Endothelial cell of umbilical vein (primary cell): ENCODE measurements around the gene CARD11. TPM values are rescaled to one million over a fixed set of nuclear protein-coding genes. Genes with fewer than 3 reads are reported as not detected.
A peak's percentile ranks its signal among the peaks of the same experiment; 100 is the strongest.

Source experiments
- BruUV-seq: library from RNA; stranded (reverse); fragments of 400-500 nt; replicated peaks from 2 replicates; lab custom pipeline; 2021; lab: Mats Ljungman, UMichigan
- CTCF ChIA-PET: fragments of 300-600, 350-600 bp; sonication (Branson Sonifier 250); formaldehyde crosslinking; loops from one replicate; lab custom pipeline; 2021; ENCODE audit warnings: antibody characterized with exemption, inconsistent platforms; lab: Charles Lee
- POLR2A ChIA-PET: fragments of 300-600, 350-600 bp; sonication (Branson Sonifier 250); formaldehyde crosslinking; loops from one replicate; lab custom pipeline; 2021; ENCODE audit warnings: antibody characterized with exemption, inconsistent platforms; lab: Charles Lee
- DNase-seq: peaks from one replicate; pipeline ENCODE4 v3.0.0-alpha.2; 2011; ENCODE audit warnings: low read depth, low spot score
- FAIRE-seq: peaks from 2 replicates; lab custom pipeline; 2011; peaks lifted over from hg19 to GRCh38; lab: Jason Lieb, UNC
- H2AFZ ChIP-seq: 2 replicates; pipeline ENCODE4 v1.6.0; 2012; ENCODE audit warnings: low read depth, low read length, control low read depth, inconsistent platforms
- H3K27ac ChIP-seq: 2 replicates; pipeline ENCODE4 v1.5.1; 2011; ENCODE audit warnings: low read depth, mild to moderate bottlenecking, control low read depth, low read length, moderate library complexity; ENCODE audit not compliant: insufficient read depth
- H3K27me3 ChIP-seq, 2 experiments: 2 replicates each; pipeline versions ENCODE4 v1.6.0 to v1.6.1; 2011; ENCODE audit warnings: low read length in 2 of 2, mixed read lengths in 1 of 2; ENCODE audit not compliant: control insufficient read depth in 2 of 2, insufficient read depth in 2 of 2
- H3K36me3 ChIP-seq, 2 experiments: 2 replicates in 1 of 2; 3 replicates in 1 of 2; pipeline ENCODE4 v1.5.1; 2011; ENCODE audit warnings: low read length in 2 of 2, mild to moderate bottlenecking in 1 of 2, moderate library complexity in 1 of 2; ENCODE audit not compliant: control insufficient read depth in 2 of 2, insufficient read depth in 2 of 2; ENCODE audit errors: extremely low read depth in 1 of 2
- H3K4me1 ChIP-seq: 3 replicates; pipeline ENCODE4 v1.5.1; 2011; ENCODE audit warnings: mild to moderate bottlenecking, low read length; ENCODE audit not compliant: control insufficient read depth, insufficient read depth; ENCODE audit errors: extremely low read depth
- H3K4me2 ChIP-seq: 2 replicates; pipeline ENCODE4 v1.6.1; 2011; ENCODE audit warnings: low read length, control low read depth, mixed read lengths; ENCODE audit not compliant: insufficient read depth
- H3K4me3 ChIP-seq, 3 experiments: fragments of 200-600 bp in 1 of 3; sonication (generic), shearing (Covaris generic) in 1 of 3; replicated peaks in 1 of 3; 2 replicates each; pipeline ENCODE4 v1.5.1; 2011 to 2016; ENCODE audit warnings: control low read depth in 3 of 3, low read length in 3 of 3, mild to moderate bottlenecking in 2 of 3, inconsistent platforms in 1 of 3, low read depth in 1 of 3, moderate library complexity in 1 of 3; ENCODE audit not compliant: insufficient read depth in 1 of 3
- H3K79me2 ChIP-seq: 2 replicates; pipeline ENCODE4 v1.6.0; 2012; ENCODE audit warnings: low read length, inconsistent platforms; ENCODE audit not compliant: control insufficient read depth, insufficient read depth
- H3K9ac ChIP-seq: replicated peaks from 2 replicates; pipeline ENCODE3; 2011; ENCODE audit warnings: low read length, control low read depth; ENCODE audit not compliant: insufficient read depth; ENCODE audit errors: extremely low read depth
- H3K9me1 ChIP-seq: replicated peaks from 3 replicates; pipeline ENCODE4 v1.6.0; 2011; ENCODE audit warnings: mild to moderate bottlenecking, low read length; ENCODE audit not compliant: control insufficient read depth, insufficient read depth; ENCODE audit errors: extremely low read depth
- H3K9me3 ChIP-seq: replicated peaks from 2 replicates; pipeline ENCODE4 v1.5.1; 2012; ENCODE audit warnings: low read length, inconsistent platforms; ENCODE audit not compliant: control insufficient read depth, insufficient read depth
- H4K20me1 ChIP-seq: replicated peaks from 2 replicates; pipeline ENCODE3; 2011; ENCODE audit warnings: mild to moderate bottlenecking, low read length; ENCODE audit not compliant: control insufficient read depth, insufficient read depth; ENCODE audit errors: extremely low read depth
- EZH2 ChIP-seq: IDR thresholded peaks from 2 replicates; pipeline ENCODE4 v1.6.1; 2012; ENCODE audit warnings: borderline replicate concordance, low read depth, mild to moderate bottlenecking, moderate library complexity, low read length, inconsistent platforms; ENCODE audit not compliant: severe bottlenecking
- FOS ChIP-seq: IDR thresholded peaks from 2 replicates; pipeline ENCODE4 v1.6.1; 2011; ENCODE audit warnings: mild to moderate bottlenecking, low read length, moderate library complexity, borderline replicate concordance; ENCODE audit not compliant: insufficient read depth
- GATA2 ChIP-seq: IDR thresholded peaks from 2 replicates; pipeline ENCODE4 v1.7.0; 2011; ENCODE audit warnings: low read depth, mild to moderate bottlenecking, moderate library complexity, mixed read lengths, low read length; ENCODE audit not compliant: insufficient read length, insufficient read depth
- POLR2A ChIP-seq: IDR thresholded peaks from 2 replicates; pipeline ENCODE4 v1.6.1; 2012; ENCODE audit warnings: low read depth, mild to moderate bottlenecking, control low read depth, low read length
- POLR2AphosphoS5 ChIP-seq: IDR thresholded peaks from 2 replicates; pipeline ENCODE4 v1.6.1; 2012; ENCODE audit warnings: low read depth, mild to moderate bottlenecking, control low read depth, low read length, moderate library complexity; ENCODE audit not compliant: insufficient read depth
- dilution Hi-C: fragments of 300-500 bp; cut with MboI; formaldehyde crosslinking; loops from one replicate; pipeline ENCODE4 v1.15.0; 2019; ENCODE audit warnings: low sequenced_read_pairs; ENCODE audit not compliant: extremely low pct_ligation_motif_present
- intact Hi-C: fragments of 100-400 bp; cut with micrococcal nuclease; formaldehyde crosslinking; loops from one replicate; pipeline ENCODE4 v1.10.0; 2022
- polyA plus RNA-seq, 4 experiments: library from polyadenylated mRNA; depleted of rRNA in 3 of 4; stranded (reverse) in 3 of 4; unstranded in 1 of 4; fragments of >200 nt; gene quantifications; 2 replicates each; pipeline versions ENCODE4 v1.2.1 to v1.2.3, GENCODE V29; 2011 to 2012; ENCODE audit warnings: missing spikeins in 1 of 4
- total RNA-seq: library from RNA; stranded (reverse); gene quantifications from 2 replicates; pipeline ENCODE4 v1.2.3, GENCODE V29; 2021
- TF ChIP-seq, protein P1 (sequence below): IDR thresholded peaks from 2 replicates; pipeline ENCODE4 v1.6.1; 2011; ENCODE audit not compliant: insufficient read depth, insufficient read length

CARD11 gene
- total and polyA plus RNA-seq, 2 donors (not counting 3 experiments of a cell fraction or from before 2014, with no cell fraction given), result 20.4 to 41.8 TPM

- intact Hi-C loops, result loop anchor here (1.0 kb wide), 2 partner anchors 11 to 30 kb away; partner anchors contain the start of gene GNA12
These were observed 169.7 kb downstream of the CARD11 start for GRCh38 chr7:2873686-2874551.

DNA sequence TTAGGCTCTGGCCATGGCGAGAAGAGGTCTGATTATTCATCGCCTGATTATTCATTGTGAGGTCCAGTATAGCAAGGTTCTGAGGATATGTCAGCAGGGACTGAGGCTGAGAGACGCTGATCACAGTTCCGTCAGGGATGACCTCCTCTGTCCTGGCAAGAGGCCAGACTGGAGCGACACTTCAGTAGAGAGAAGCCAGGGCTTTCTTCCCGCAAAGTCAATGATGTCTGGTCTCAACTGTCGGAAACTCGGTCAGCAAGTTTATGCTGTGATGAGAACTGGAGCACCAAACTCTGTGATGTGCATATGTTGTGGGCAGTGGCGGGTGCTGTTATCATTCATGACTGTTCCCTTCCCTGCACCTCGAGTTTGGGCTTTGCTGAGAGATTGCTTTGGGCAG lies 170.5 kb downstream of the CARD11 start:
- Histone ChIP-seq H3K9ac (no peak overlapping the region), H3K9me3 (no peaks in the 10 kb centered on the region), H2AFZ (no peak overlapping the region), H3K27ac (peak overlapping the region; percentile 99), H3K4me2 (no peak overlapping the region), H3K4me1 (peaks cover 18% of the 10 kb centered on the region), H3K79me2 (no peaks in the 10 kb centered on the region), H3K36me3 (no peaks in the 10 kb centered on the region), H3K9me1 (no peaks in the 10 kb centered on the region), H3K27me3 (no peaks in the 10 kb centered on the region), H4K20me1 (no peaks in the 10 kb centered on the region), H3K4me3 (no peak overlapping the region)
- no TSS peak for BruUV-seq
- intact Hi-C loops (loop anchor here (1.0 kb wide), 1 partner anchor 10 kb away; no protein-coding TSS in a partner anchor), dilution Hi-C loops (no loop called here)
- TF ChIP-seq, protein P1, sequence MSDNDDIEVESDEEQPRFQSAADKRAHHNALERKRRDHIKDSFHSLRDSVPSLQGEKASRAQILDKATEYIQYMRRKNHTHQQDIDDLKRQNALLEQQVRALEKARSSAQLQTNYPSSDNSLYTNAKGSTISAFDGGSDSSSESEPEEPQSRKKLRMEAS, result no peak
- no peak for TF ChIP-seq POLR2A
- DNase-seq, result no peak
- POLR2A ChIA-PET, result interaction anchor here (0.6 kb wide), 1 partner anchor 332 kb away, joined by 4 read pairs; no protein-coding TSS in a partner anchor
- FAIRE-seq, result no peak
- CTCF ChIA-PET, result interaction anchor here (3.5 kb wide), 1 partner anchor 8 kb away, joined by 20 read pairs; no protein-coding TSS in a partner anchor

More at GRCh38 chr7:2873686-2874551, 169.7 kb downstream of the CARD11 start:
- H3K9me3 ChIP-seq, result no peaks in the 10 kb centered on the region
- H3K4me2 ChIP-seq, result no peak overlapping the region
- dilution Hi-C loops, result no loop called here
- no peak overlapping the region for H3K4me3 ChIP-seq
- POLR2A ChIA-PET, result interaction anchor here (0.6 to 1.0 kb wide), 2 partner anchors 10 to 332 kb away, joined by 3 to 4 read pairs; no protein-coding TSS in a partner anchor
- no peaks in the 10 kb centered on the region for H3K36me3 ChIP-seq
- no peak overlapping the region for H2AFZ ChIP-seq
- FAIRE-seq (peak; percentile 97), DNase-seq (peak; percentile 91)
- no peaks in the 10 kb centered on the region for H3K27me3 ChIP-seq
- H3K27ac ChIP-seq, result peak overlapping the region; percentile 99
- no peaks in the 10 kb centered on the region for H3K79me2 ChIP-seq
- H4K20me1 ChIP-seq, result no peaks in the 10 kb centered on the region
- TF ChIP-seq FOS, result peak; percentile 80
- TF ChIP-seq POLR2A, result peak; percentile 100
- no peak for TF ChIP-seq EZH2
- TF ChIP-seq, protein P1, result no peak
- TF ChIP-seq POLR2AphosphoS5, result peak; percentile 100
- peak; percentile 18 for TF ChIP-seq GATA2
- CTCF ChIA-PET, result interaction anchor here (3.5 kb wide), 1 partner anchor 9 kb away, joined by 20 read pairs; no protein-coding TSS in a partner anchor
- TSS peak; percentile 100 for BruUV-seq
- H3K9ac ChIP-seq, result peak overlapping the region; percentile 94
- no peaks in the 10 kb centered on the region for H3K9me1 ChIP-seq
- peaks cover 18% of the 10 kb centered on the region for H3K4me1 ChIP-seq
